Stimulated activated naive CD8-positive, alpha-beta T cell treated with anti-CD3 and anti-CD28 coated beads, Interleukin-15, Interleukin-2, amounts not matched to agents 100 U/mL and 50 U/mL, for 24 hours (primary cell): Measurements from ENCODE around the gene AAGAB.

Experiments used
- ATAC-seq: fragments of 150-1000 bp; cut with Tn5 transposase; one replicate; pipeline ENCODE4 v1.10.0; 2021
- DNase-seq: peaks from one replicate; pipeline ENCODE4 v3.0.0; 2021

AAGAB gene

GRCh38 chr15:67187351-67187854 lies 67.1 kb downstream of the AAGAB start:
- DNase-seq (no peak), ATAC-seq (no peak)

- DNase-seq: no peak
- no peak for ATAC-seq
These were observed 67.8 kb downstream of the AAGAB start for GRCh38 chr15:67186688-67187087.

- DNase-seq (no peak), ATAC-seq (no peak)
These were observed 68.2 kb downstream of the AAGAB start for GRCh38 chr15:67186226-67186649.

GRCh38 chr15:67185621-67186225 lies 68.7 kb downstream of the AAGAB start:
- DNase-seq (peak; percentile 37), ATAC-seq (peak; percentile 54)

- ATAC-seq (no peak), DNase-seq (no peak)
These were observed 69.4 kb downstream of the AAGAB start for GRCh38 chr15:67185051-67185450.

GRCh38 chr15:67184208-67184925 lies 70.1 kb downstream of the AAGAB start:
- DNase-seq (no peak), ATAC-seq (no peak)

GRCh38 chr15:67183443-67184169 lies 70.9 kb downstream of the AAGAB start:
- no peak for ATAC-seq
- DNase-seq: no peak

GRCh38 chr15:67181221-67181639 lies 73.2 kb downstream of the AAGAB start:
- ATAC-seq: no peak

GRCh38 chr15:67180514-67181191 lies 73.8 kb downstream of the AAGAB start:
- DNase-seq (no peak), ATAC-seq (no peak)

More at GRCh38 chr15:67181221-67181639, 73.2 kb downstream of the AAGAB start:
- DNase-seq: no peak

GRCh38 chr15:67180035-67180434 lies 74.4 kb downstream of the AAGAB start:
- ATAC-seq (no peak), DNase-seq (no peak)

- no peak for ATAC-seq
These were observed 75.0 kb downstream of the AAGAB start for GRCh38 chr15:67179411-67179995.

GRCh38 chr15:67178569-67179210 lies 75.8 kb downstream of the AAGAB start:
- no peak for ATAC-seq
- DNase-seq: no peak

More at GRCh38 chr15:67179411-67179995, 75.0 kb downstream of the AAGAB start:
- no peak for DNase-seq

- no peak for DNase-seq
- no peak for ATAC-seq
These were observed 76.7 kb downstream of the AAGAB start for GRCh38 chr15:67177752-67178151.

- ATAC-seq: no peak
These were observed 78.1 kb downstream of the AAGAB start for GRCh38 chr15:67176195-67176971.

GRCh38 chr15:67175643-67176071 lies 78.8 kb downstream of the AAGAB start:
- peak; percentile 65 for ATAC-seq
- DNase-seq: peak; percentile 46

More at GRCh38 chr15:67176195-67176971, 78.1 kb downstream of the AAGAB start:
- DNase-seq: no peak

- ATAC-seq (peak; percentile 67), DNase-seq (peak; percentile 30)
These were observed 79.4 kb downstream of the AAGAB start for GRCh38 chr15:67174864-67175573.

- DNase-seq (no peak), ATAC-seq (no peak)
These were observed 80.0 kb downstream of the AAGAB start for GRCh38 chr15:67174446-67174845.

GRCh38 chr15:67173786-67174185 lies 80.7 kb downstream of the AAGAB start:
- ATAC-seq (no peak), DNase-seq (no peak)

- DNase-seq: no peak
- ATAC-seq: no peak
These were observed 81.5 kb downstream of the AAGAB start for GRCh38 chr15:67173005-67173404.

- DNase-seq (peak; percentile 41), ATAC-seq (peak; percentile 69)
These were observed 82.3 kb downstream of the AAGAB start for GRCh38 chr15:67172172-67172571.
